ENCODE measurements around the gene STX2.

The STX2 gene

DNA sequence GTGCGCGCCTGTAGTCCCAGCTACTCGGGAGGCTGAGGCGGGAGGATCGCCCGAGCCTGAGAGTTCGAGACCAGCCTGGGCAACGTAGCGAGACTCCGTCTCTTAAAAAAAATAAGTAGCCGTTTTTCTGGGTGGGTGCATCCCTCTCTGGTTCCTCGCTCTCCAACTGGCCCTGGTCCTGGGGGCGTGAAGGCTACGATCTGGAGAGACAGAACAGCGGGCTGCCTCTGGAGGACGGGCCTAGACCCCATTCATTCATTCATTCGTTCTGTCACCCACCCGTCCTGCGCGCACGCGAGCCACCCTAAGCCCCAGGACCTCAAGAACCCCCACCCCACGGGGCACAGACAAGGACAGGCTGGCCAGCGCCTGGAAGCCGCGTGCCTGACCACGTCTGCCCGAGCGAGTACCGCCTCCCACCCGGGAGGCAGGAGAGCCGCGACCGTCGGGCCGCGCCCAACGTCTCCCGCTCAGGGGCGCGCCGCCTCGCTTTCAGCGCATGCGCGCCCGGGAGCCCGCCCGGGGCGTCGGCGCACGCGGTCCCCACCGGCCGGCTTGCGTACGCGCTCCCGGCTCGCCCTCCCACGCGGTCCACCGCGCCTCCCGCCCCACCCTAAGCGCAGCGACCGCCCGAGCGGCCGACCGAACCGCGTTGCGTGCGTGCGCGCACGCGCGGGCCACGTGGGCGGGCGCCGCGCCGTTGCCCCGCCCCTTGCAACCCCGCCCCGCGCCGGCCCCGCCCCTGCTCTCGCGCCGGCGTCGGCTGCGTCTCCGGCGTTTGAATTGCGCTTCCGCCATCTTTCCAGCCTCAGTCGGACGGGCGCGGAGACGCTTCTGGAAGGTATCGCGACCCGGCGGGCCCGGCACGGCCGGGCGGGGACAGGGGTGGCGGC is 32.5 kb upstream of the STX2 start, which contains the start of gene RAN:
Gene RAN (plus strand): TSS at position 781 of the 893 bp plus-strand sequence. CDS start 528 bp downstream, outside the sequence.
- no peaks in the 10 kb centered on the region for H3K27me3 ChIP-seq (ENCODE audit: low read length)
- peak within 1 kb of the TSS; percentile 96 for H2AFZ ChIP-seq (ENCODE audit: low read depth, low read length, severe bottlenecking)
- peak within 1 kb of the TSS; percentile 82 for H3K4me2 ChIP-seq (ENCODE audit: low read depth, low read length, poor library complexity, severe bottlenecking)
- peak within 1 kb of the TSS; percentile 92 for H3K4me3 ChIP-seq (ENCODE audit: insufficient read depth, low read length, poor library complexity, severe bottlenecking)
- no peaks in the 10 kb centered on the region for H3K9me2 ChIP-seq (replicated peaks; ENCODE audit: insufficient read depth, low read length)
- peaks cover 27% of the 10 kb centered on the region for H4K20me1 ChIP-seq (ENCODE audit: low read depth, low read length)
- peaks cover 30% of the 10 kb centered on the region for H3K79me2 ChIP-seq (ENCODE audit: insufficient read depth, low read length)
- H3K27ac ChIP-seq (ENCODE audit: low read depth, low read length): peak within 1 kb of the TSS; percentile 90
- H3F3A ChIP-seq (ENCODE audit: insufficient read depth): peaks cover 55% of the 10 kb centered on the region
- no peak for TF ChIP-seq EZH2phosphoT487 (conservative IDR thresholded peaks at IDR 0.05; ENCODE audit: low read length)
- TF ChIP-seq, protein P1, sequence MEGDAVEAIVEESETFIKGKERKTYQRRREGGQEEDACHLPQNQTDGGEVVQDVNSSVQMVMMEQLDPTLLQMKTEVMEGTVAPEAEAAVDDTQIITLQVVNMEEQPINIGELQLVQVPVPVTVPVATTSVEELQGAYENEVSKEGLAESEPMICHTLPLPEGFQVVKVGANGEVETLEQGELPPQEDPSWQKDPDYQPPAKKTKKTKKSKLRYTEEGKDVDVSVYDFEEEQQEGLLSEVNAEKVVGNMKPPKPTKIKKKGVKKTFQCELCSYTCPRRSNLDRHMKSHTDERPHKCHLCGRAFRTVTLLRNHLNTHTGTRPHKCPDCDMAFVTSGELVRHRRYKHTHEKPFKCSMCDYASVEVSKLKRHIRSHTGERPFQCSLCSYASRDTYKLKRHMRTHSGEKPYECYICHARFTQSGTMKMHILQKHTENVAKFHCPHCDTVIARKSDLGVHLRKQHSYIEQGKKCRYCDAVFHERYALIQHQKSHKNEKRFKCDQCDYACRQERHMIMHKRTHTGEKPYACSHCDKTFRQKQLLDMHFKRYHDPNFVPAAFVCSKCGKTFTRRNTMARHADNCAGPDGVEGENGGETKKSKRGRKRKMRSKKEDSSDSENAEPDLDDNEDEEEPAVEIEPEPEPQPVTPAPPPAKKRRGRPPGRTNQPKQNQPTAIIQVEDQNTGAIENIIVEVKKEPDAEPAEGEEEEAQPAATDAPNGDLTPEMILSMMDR (IDR thresholded peaks at IDR 0.05; ENCODE audit: insufficient read depth, low read length, poor library complexity, severe bottlenecking): no peak
- no peaks in the 10 kb centered on the region for H3K9me3 ChIP-seq (ENCODE audit: insufficient read depth, low read length)
- H3K9ac ChIP-seq (ENCODE audit: low read length): peak within 1 kb of the TSS; percentile 99
- peaks cover 35% of the 10 kb centered on the region for H3K36me3 ChIP-seq (ENCODE audit: low read length)

DNA sequence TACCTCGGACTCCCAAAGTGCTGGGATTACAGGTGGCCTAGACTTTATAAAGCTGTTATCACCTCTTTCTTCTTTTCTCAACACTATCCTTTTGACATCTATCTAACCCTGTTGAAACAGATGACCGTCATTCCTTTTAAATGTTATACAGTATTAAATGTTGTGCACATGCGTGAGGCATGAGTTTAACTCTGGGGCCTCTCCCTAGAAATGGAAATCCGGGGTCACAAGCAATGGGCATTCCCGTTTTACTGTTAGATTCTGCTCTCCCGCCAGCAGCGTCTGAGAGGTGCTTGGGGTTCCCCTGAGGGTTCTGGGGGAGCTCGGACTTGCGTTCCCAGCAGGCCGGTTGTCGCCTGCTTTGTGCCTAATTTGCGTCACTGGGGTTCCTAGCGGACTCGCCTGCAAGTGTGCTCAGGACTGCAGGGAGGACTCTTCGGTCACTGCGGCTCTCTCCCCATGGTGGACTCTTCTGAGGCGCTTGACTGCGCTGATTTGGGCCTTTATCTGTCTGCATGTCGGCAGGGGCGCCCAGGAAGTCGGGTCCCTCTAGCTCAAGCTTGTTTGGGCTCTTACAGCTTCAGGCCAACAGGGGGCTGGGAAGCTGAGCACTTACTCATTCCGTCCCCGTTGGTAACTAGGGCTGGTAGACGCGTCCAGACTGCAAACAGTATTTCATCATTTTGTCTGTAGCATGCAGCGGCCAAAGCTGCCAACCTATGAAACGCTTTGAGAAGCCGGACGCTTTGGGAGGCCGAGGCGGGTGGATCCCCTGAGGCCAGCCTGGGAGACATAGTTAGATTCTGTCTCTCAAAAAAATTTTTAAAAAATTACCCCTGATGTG is 31.6 kb upstream of the STX2 start:
- H3K27ac ChIP-seq (ENCODE audit: low read depth, low read length): peak overlapping the region; percentile 90
- H3K4me2 ChIP-seq (ENCODE audit: low read depth, low read length, poor library complexity, severe bottlenecking): peak overlapping the region; percentile 82
- H3K9me2 ChIP-seq (replicated peaks; ENCODE audit: insufficient read depth, low read length): no peaks in the 10 kb centered on the region
- H3K4me3 ChIP-seq (ENCODE audit: insufficient read depth, low read length, poor library complexity, severe bottlenecking): peak overlapping the region; percentile 63
- H2AFZ ChIP-seq (ENCODE audit: low read depth, low read length, severe bottlenecking): peak overlapping the region; percentile 96
- TF ChIP-seq, protein P1 (IDR thresholded peaks at IDR 0.05; ENCODE audit: insufficient read depth, low read length, poor library complexity, severe bottlenecking): peak; percentile 60
- TF ChIP-seq EZH2phosphoT487 (conservative IDR thresholded peaks at IDR 0.05; ENCODE audit: low read length): no peak
- peaks cover 30% of the 10 kb centered on the region for H3K36me3 ChIP-seq (ENCODE audit: low read length)
- no peaks in the 10 kb centered on the region for H3K9me3 ChIP-seq (ENCODE audit: insufficient read depth, low read length)
- peaks cover 30% of the 10 kb centered on the region for H3K79me2 ChIP-seq (ENCODE audit: insufficient read depth, low read length)
- peaks cover 21% of the 10 kb centered on the region for H4K20me1 ChIP-seq (ENCODE audit: low read depth, low read length)
- peak overlapping the region; percentile 84 for H3K9ac ChIP-seq (ENCODE audit: low read length)
- no peaks in the 10 kb centered on the region for H3K27me3 ChIP-seq (ENCODE audit: low read length)
- H3F3A ChIP-seq (ENCODE audit: insufficient read depth): peaks cover 47% of the 10 kb centered on the region

DNA sequence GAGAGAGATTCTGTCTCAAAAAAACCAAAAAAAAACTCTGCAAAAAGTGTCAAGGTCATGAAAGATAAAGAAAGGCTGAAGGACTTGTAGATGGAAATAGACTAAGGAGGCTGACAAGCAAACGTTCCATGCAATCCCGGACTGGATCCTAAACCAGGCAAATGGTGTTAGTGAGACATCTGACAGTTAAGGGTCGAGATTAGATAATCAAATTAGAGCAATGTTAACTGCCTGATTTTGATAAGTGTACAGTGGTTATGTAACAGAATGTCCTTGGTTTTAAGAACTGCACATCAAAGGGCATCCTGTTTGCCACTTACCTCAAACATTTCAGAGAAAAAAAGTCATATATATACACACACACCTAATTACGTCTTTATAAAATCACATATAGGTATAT is 29.4 kb upstream of the STX2 start:
- no peak for TF ChIP-seq EZH2phosphoT487 (conservative IDR thresholded peaks at IDR 0.05; ENCODE audit: low read length)
- TF ChIP-seq, protein P1 (IDR thresholded peaks at IDR 0.05; ENCODE audit: insufficient read depth, low read length, poor library complexity, severe bottlenecking): no peak
- H4K20me1 ChIP-seq (ENCODE audit: low read depth, low read length): peaks cover 3% of the 10 kb centered on the region; the same call in 1 of the 2 replicates
- peaks cover 24% of the 10 kb centered on the region for H3F3A ChIP-seq (ENCODE audit: insufficient read depth)
- no peak overlapping the region for H2AFZ ChIP-seq (ENCODE audit: low read depth, low read length, severe bottlenecking)
- no peak overlapping the region for H3K4me2 ChIP-seq (ENCODE audit: low read depth, low read length, poor library complexity, severe bottlenecking)
- H3K9me3 ChIP-seq (ENCODE audit: insufficient read depth, low read length): no peaks in the 10 kb centered on the region
- no peak overlapping the region for H3K9ac ChIP-seq (ENCODE audit: low read length)
- H3K4me3 ChIP-seq (ENCODE audit: insufficient read depth, low read length, poor library complexity, severe bottlenecking): no peak overlapping the region
- peaks cover 10% of the 10 kb centered on the region for H3K36me3 ChIP-seq (ENCODE audit: low read length)
- H3K9me2 ChIP-seq (replicated peaks; ENCODE audit: insufficient read depth, low read length): no peaks in the 10 kb centered on the region
- no peak overlapping the region for H3K27ac ChIP-seq (ENCODE audit: low read depth, low read length)
- peaks cover 12% of the 10 kb centered on the region for H3K79me2 ChIP-seq (ENCODE audit: insufficient read depth, low read length)
- no peaks in the 10 kb centered on the region for H3K27me3 ChIP-seq (ENCODE audit: low read length)

Measured in SU-DHL-6 (cell line).